ENCODE results near the gene SNX25. TPM values are rescaled to one million over a fixed set of nuclear protein-coding genes. Genes with fewer than 3 reads are reported as not detected.
"Not testable (repeated sequence)": the region's sequence is repeated elsewhere in the genome, so short reads cannot be mapped to it uniquely, and the experiment has no call there.

Gene SNX25
- total RNA-seq, 4 donors from 2014 or later: 7.1 to 113 (median 20.9) TPM

DNA sequence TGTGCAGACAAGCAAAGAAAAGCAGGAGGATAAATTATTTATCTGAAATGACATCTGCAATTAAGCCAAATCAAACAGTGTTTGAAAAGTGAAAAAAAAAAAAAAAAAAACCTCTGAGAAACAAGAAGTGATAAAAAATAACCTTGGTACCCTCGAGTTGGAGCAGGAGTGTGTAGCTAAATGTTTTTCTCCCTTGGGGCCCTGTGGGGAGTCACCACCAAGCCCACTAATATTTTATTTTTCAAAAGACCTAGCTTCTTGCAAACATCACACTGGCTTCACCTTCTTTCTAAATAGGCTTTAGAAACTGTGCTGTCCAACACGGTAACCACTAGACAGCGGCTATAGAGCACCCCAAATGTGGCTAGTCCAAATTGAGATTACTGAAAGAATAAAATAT lies 47.7 kb downstream of the SNX25 start:
- no peaks in the 10 kb centered on the region for H3K27me3 ChIP-seq
- H3K4me1 ChIP-seq: no peaks in the 10 kb centered on the region
- H3K9me3 ChIP-seq: no peaks in the 10 kb centered on the region
- no peak for DNase-seq
- intact Hi-C loops (cut with DNase I; ENCODE audit: low total_unique reads): no loop called here
- H3K27ac ChIP-seq: no peak overlapping the region
- TF ChIP-seq, protein P1, sequence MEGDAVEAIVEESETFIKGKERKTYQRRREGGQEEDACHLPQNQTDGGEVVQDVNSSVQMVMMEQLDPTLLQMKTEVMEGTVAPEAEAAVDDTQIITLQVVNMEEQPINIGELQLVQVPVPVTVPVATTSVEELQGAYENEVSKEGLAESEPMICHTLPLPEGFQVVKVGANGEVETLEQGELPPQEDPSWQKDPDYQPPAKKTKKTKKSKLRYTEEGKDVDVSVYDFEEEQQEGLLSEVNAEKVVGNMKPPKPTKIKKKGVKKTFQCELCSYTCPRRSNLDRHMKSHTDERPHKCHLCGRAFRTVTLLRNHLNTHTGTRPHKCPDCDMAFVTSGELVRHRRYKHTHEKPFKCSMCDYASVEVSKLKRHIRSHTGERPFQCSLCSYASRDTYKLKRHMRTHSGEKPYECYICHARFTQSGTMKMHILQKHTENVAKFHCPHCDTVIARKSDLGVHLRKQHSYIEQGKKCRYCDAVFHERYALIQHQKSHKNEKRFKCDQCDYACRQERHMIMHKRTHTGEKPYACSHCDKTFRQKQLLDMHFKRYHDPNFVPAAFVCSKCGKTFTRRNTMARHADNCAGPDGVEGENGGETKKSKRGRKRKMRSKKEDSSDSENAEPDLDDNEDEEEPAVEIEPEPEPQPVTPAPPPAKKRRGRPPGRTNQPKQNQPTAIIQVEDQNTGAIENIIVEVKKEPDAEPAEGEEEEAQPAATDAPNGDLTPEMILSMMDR (IDR thresholded peaks at IDR 0.05): no peak
- no peak for TF ChIP-seq POLR2A (IDR thresholded peaks at IDR 0.05)
- H3K4me3 ChIP-seq: no peak overlapping the region
- no peaks in the 10 kb centered on the region for H3K36me3 ChIP-seq

DNA sequence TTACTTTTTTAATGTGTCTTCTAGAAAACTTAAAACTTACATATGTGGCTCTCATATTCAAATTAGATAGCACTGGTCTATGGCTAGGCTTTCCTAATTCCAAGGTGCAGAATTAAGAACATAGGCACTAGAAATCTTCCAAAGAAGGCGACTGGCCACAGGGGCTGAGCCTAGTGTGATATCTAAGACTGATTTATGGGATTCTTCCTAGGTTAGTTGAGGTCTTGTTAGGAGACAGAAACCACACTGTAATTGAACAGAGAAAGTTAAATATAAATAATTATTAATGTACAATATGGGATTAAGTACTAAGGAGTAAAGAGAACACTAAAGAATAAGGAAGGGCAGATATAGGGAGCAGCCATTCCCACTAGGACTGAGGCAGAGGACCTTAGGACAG lies 48.3 kb downstream of the SNX25 start:
- Histone ChIP-seq H3K36me3 (no peaks in the 10 kb centered on the region), H3K9me3 (no peaks in the 10 kb centered on the region), H3K27me3 (no peaks in the 10 kb centered on the region), H3K4me1 (no peaks in the 10 kb centered on the region), H3K4me3 (no peak overlapping the region), H3K27ac (no peak overlapping the region)
- TF ChIP-seq, protein P1 (IDR thresholded peaks at IDR 0.05): no peak
- no peak for TF ChIP-seq POLR2A (IDR thresholded peaks at IDR 0.05)
- DNase-seq: no peak
- intact Hi-C loops (cut with DNase I; ENCODE audit: low total_unique reads): no loop called here

GRCh38 chr4:185258741-185259140 lies 49.3 kb downstream of the SNX25 start:
- H3K4me1 ChIP-seq; H3K4me3 ChIP-seq; DNase-seq; H3K36me3 ChIP-seq; H3K27me3 ChIP-seq; H3K27ac ChIP-seq; intact Hi-C loops (cut with DNase I; ENCODE audit: low total_unique reads); H3K9me3 ChIP-seq: not testable (repeated sequence)

- intact Hi-C loops (cut with DNase I; ENCODE audit: low total_unique reads): no loop called here
- DNase-seq: no peak
- Histone ChIP-seq H3K4me1 (no peaks in the 10 kb centered on the region), H3K9me3 (no peaks in the 10 kb centered on the region), H3K27me3 (no peaks in the 10 kb centered on the region), H3K36me3 (no peaks in the 10 kb centered on the region), H3K27ac (no peak overlapping the region), H3K4me3 (no peak overlapping the region)
- TF ChIP-seq, protein P1 (IDR thresholded peaks at IDR 0.05): no peak
- no peak for TF ChIP-seq POLR2A (IDR thresholded peaks at IDR 0.05)
Measured at GRCh38 chr4:185259719-185260118, 50.3 kb downstream of the SNX25 start.

DNA sequence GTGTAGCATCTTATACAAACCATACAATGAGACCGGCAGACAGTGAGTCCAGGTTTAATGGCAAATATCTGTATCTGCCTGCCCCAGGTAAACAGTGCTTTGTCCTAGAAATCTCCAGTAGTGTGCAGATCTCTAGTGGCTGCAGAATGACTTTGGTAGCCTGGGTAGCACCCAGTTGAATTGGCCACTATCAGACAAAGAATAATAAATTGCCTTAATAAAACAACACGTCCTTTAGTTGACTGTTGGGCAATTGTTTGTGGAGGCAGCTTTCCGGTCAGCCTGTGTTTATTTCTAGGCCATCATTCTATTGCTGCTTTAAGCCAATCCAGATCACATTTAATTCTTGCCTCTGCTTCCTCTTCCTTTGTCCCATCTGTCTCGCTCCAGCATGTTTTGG lies 52.5 kb downstream of the SNX25 start:
- TF ChIP-seq, protein P1 (IDR thresholded peaks at IDR 0.05): no peak
- no peak for TF ChIP-seq POLR2A (IDR thresholded peaks at IDR 0.05)
- H3K27me3 ChIP-seq: no peaks in the 10 kb centered on the region
- DNase-seq: no peak

DNA sequence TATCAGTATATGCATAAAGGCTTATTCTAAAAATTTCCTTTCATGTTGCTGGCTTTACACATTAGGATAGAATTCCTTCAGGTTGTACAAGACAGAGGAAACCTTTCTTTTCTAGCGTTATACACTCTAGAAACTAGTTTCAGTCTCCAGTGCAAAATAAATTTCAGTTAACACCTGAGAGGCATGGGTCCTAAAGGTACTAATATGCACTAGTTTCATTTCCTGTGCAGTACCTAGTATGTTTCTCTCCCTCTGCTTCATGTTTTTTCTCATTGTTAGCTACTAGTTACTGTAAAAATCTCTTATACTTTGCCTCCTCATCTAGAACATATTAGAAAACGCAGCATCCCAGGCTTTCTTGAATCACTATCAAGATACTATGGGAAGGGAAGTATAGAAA lies 54.0 kb downstream of the SNX25 start:
- TF ChIP-seq, protein P1 (IDR thresholded peaks at IDR 0.05): no peak
- no peak for TF ChIP-seq POLR2A (IDR thresholded peaks at IDR 0.05)
- no peaks in the 10 kb centered on the region for H3K9me3 ChIP-seq
- H3K4me1 ChIP-seq: no peaks in the 10 kb centered on the region
- no peak overlapping the region for H3K27ac ChIP-seq
- no peaks in the 10 kb centered on the region for H3K36me3 ChIP-seq
- DNase-seq: no peak
- no peak overlapping the region for H3K4me3 ChIP-seq
- H3K27me3 ChIP-seq: no peaks in the 10 kb centered on the region
- intact Hi-C loops (cut with DNase I; ENCODE audit: low total_unique reads): no loop called here

More for the DNA sequence above, 52.5 kb downstream of the SNX25 start:
- no peak overlapping the region for H3K27ac ChIP-seq
- H3K9me3 ChIP-seq: no peaks in the 10 kb centered on the region
- H3K4me1 ChIP-seq: no peaks in the 10 kb centered on the region
- no peaks in the 10 kb centered on the region for H3K36me3 ChIP-seq
- H3K4me3 ChIP-seq: no peak overlapping the region
- intact Hi-C loops (cut with DNase I; ENCODE audit: low total_unique reads): no loop called here
